ENCODE data around the gene SPDYE4.
"Not testable (repeated sequence)": the region's sequence is repeated elsewhere in the genome, so short reads cannot be mapped to it uniquely, and the experiment has no call there.

SPDYE4 gene, protein sequence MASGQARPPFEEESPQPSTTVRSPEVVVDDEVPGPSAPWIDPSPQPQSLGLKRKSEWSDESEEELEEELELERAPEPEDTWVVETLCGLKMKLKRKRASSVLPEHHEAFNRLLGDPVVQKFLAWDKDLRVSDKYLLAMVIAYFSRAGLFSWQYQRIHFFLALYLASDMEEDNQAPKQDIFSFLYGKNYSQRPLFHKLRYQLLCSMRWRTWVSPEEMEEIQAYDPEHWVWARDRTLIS

GRCh38 chr17:8758137-8758596 lies at the start of gene SPDYE4:
TSS of gene SPDYE4 (minus strand) at chr17:8758546. CDS start at chr17:8758382, 164 bp downstream.
- DNase-seq (ENCODE audit: low spot score) = no peak

- DNase-seq (ENCODE audit: low spot score) = no peak
Measured at GRCh38 chr17:8806926-8807550, 48.7 kb upstream of the SPDYE4 start.

DNA sequence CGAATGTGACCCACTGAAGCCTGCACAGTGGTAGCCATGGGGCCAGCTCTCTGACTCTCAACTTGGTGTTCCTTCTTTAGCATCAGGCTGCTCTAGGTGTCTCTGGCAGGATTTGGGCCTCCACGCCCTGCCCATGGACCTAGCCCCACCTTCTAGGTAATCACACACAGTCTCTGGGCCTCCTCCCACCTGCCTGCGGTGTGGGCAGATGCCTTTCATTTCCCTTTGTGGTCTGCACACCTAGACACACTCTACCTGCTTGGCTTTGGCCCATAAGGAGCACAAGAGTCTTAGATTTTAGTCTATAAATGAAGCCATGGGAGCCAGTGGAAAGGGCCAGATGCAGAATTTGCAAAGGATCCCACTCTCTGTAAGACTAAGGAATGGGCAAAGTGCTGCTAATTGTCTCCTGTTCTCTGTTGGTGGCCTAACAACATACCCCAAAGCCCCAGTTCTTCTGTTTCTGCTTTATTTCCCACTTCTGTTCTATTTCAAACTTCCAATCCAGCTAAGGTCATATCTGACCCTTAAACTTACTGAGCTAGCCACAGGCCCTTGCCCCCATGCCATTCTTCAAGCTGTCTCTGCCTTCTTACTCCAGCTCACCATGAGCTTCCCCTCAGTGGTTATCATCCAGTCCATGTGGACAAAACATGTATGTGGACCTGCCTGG lies 48.0 kb upstream of the SPDYE4 start:
- no peak for DNase-seq (ENCODE audit: low spot score)

GRCh38 chr17:8805396-8805795 lies 47.0 kb upstream of the SPDYE4 start:
- not testable (repeated sequence) for DNase-seq (ENCODE audit: low spot score)

- no peak for DNase-seq (ENCODE audit: low spot score)
Measured at GRCh38 chr17:8803531-8804420, 45.4 kb upstream of the SPDYE4 start.

DNA sequence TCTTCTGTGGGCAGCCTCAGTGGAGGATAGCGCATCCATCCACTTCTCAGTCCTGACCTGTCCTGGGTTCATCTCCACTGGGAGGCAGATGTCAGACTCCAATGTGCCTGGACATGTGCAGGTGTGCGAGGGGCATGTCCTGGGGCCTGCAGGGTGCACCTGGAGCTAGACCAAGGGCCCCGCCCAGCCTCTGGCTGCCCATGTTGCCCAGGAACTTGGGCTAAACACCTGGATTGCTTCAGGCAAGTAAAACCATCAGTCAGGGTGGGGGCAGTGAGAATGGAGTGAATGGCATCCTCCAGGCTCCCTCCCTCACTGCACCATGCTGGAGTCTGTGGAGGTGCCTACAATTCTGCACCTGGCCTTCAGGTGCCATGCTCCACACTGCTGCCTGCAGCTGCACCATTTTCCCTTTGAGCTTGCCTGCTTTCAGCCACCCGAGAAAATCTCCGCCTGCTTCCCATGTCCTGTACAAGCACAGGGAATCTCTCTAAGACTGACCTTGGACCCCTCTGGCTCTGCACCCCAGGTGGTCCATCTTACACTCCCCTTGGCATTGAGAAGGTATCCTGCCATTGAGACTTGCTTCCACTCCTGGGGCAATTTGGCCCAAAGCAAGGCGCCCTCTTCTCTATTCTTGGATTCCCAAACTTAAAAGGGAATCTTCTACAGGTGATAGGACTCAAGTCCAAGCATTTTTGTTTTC lies 42.9 kb upstream of the SPDYE4 start:
- no peak for DNase-seq (ENCODE audit: low spot score)

GRCh38 chr17:8800656-8801055 lies 42.3 kb upstream of the SPDYE4 start:
- no peak for DNase-seq (ENCODE audit: low spot score)

- no peak for DNase-seq (ENCODE audit: low spot score)
Measured at GRCh38 chr17:8799570-8800212, 41.3 kb upstream of the SPDYE4 start.

GRCh38 chr17:8798846-8799569 lies 40.7 kb upstream of the SPDYE4 start, which contains the start of gene MFSD6L:
TSS of gene MFSD6L (minus strand) at chr17:8799365. CDS start at chr17:8799120, 245 bp downstream.
- peak; percentile 93 for DNase-seq (ENCODE audit: low spot score)

GRCh38 chr17:8798176-8798845 lies 40.0 kb upstream of the SPDYE4 start:
- DNase-seq (ENCODE audit: low spot score) = no peak

DNA sequence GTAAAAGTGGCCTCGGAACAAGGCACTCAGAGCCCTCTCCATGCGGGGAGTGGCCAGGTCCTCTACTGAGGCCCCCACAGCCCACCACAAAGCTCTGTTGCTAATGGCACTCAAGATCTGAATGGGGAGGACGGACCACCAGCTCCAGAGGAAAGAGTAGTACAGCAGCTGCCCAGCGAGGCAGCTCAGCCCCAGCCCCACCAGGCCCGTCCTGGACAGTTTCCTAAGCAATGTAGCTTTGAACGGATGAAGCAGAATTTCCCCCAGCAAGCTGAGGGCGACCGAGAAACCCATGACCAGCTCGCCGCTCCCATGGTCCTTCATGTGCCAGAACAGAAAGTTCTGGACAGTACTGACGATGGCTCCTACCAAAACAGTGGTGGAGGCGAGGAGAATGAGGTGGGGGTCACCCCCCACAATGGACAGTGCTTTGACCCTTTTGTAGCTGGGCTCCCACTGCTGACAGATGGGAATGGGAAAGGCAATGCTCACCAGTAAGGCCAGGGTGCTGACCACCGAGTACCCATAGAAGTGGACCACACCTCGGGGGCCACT lies 39.4 kb upstream of the SPDYE4 start:
- no peak for DNase-seq (ENCODE audit: low spot score)

GRCh38 chr17:8794636-8795035 lies 36.3 kb upstream of the SPDYE4 start:
- DNase-seq (ENCODE audit: low spot score) = no peak

DNA sequence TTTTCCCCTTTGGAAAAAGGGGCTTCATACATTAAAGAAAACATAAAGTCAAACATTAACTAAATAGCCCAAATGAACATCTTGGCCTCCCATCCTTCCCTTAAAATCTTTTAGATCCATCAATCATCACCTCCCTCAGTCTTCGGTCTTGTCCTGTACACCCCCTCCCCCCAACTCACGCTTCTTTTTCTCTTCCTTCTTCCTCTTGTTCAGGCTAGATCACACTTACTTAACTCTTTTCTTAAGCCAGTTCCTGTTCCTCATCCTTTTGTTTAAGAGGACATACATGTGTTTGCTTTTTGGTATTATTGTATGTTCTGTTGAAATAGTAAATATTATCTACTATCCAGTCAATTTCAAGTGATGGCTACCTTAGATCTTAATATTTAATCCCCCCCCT lies 35.3 kb upstream of the SPDYE4 start:
- DNase-seq (ENCODE audit: low spot score) = no peak

DNA sequence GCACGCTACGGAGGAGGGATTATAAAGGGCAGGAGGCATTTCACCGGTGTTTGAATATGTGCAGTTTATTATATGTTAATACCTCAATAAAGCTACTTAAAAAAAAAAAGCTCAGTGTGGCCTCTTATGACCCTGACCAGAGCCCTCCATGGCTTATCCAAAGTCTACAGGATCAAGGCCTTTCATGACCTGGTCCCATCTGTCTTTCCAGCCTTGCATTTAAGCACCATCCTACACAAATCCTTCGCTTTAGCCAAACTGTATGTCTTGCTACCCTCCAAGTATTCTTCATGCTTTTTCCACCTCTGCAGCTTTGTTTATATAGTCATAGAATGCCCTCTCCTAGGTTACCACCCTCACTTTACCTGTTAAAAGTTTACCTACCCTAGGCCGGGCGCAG lies 34.3 kb upstream of the SPDYE4 start:
- DNase-seq (ENCODE audit: low spot score) = no peak

DNA sequence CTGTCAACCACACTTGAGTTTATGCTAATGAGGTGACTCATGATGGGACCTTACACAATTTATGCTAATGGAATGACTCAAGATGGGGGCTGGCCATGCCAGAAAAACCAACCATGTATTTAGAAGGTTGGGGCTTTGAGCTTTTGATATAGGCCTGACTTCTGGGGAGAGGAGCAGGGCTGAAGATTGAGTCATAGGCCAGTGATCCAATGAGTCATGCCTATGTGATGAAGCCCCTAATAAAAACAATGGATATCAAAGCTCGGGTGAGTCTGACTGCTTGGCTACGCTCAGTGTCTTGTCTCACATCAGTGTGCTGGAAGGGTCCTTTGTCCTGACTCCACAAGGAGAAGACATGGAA lies 33.5 kb upstream of the SPDYE4 start:
- DNase-seq (ENCODE audit: low spot score) = no peak

GRCh38 chr17:8791248-8791909 lies 33.0 kb upstream of the SPDYE4 start:
- no peak for DNase-seq (ENCODE audit: low spot score)

- DNase-seq (ENCODE audit: low spot score) = no peak
Measured at GRCh38 chr17:8789743-8790142, 31.4 kb upstream of the SPDYE4 start.

GRCh38 chr17:8788998-8789397 lies 30.7 kb upstream of the SPDYE4 start:
- DNase-seq (ENCODE audit: low spot score) = no peak

All from iPS-NIHi11 (cell line).